Measurements from ENCODE around the gene CKAP5.

The CKAP5 gene

DNA sequence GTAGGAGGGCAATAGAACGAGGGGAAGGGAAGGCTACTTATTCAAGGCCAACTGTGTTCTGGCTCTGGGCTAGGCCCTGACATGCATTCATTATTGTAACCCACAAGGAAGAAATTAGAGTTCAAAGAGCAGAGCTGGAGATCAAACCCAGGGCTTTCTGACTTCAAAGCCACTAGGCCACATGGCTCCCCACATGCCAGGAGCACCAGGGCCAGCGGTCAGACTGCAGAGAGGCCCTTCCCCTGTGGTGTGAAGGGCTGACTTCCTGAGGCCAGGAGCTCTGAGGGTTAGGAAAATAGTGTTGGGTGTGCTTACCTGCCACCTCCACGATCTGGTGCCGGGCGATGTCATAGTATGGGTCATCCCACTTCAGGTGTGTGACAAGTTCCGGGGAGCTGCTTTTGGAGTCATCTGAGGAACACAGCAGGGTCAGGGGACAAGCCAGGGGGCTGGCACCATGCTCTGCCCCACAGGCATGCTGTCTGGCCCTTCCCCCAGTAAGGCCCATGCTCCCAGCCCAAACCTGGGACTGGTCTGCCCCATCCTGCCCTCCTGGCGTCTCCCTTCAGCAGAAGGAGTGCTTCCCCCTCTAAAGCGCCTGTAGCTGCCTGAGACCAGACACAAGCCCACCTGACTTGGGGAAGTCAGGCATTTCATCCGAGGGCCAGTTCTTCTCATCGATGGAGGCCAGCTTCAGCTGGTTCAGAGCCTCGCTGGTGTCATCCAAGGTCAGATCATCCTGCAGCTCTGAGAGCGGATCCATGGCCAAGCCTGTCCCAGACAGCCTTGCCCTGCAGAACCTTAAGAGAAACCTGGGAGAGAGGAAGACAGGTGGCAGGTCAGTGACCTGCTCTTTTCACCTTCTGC, 150.5 kb downstream of the CKAP5 start:
- no peak for DNase-seq

DNA sequence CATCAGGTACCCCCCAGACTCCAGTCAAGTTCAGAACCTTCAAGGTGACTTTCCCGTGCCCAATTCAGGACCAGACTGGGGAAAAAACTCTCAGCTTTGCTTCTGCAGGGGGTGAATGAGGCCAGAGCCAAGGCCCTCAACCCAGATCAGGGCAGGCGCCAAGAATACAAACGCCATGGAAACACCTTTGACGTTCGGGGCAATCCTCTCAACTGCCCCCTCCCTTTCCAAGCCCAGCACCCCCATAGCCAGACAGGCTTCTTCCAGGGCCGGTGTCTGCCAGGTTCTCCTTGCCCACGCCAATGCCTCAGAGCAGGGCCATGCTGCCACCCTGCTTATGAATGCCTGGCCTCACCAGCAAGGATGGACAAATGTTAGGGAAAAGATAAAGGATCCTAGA, 151.5 kb downstream of the CKAP5 start:
- no peak for DNase-seq

DNA sequence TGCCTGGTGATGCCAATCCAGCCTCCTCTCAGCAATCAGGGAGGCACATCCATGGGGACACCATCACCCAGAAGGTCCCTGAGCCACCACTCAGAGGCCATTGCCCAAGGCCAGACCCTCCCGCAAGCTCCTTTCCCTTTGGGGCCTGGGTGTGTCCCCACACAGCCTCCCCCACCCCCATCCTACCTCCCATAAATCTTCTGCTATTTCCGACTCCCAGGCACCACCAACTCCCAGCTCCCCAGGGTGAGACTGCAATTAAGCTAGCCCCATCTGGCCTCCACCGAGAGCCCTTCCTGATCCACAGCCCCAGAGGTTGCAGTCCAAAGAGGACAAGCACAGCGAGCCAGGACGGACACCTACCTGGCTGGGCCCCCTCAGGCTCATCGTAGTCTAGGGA, 152.0 kb downstream of the CKAP5 start:
- DNase-seq = no peak

DNA sequence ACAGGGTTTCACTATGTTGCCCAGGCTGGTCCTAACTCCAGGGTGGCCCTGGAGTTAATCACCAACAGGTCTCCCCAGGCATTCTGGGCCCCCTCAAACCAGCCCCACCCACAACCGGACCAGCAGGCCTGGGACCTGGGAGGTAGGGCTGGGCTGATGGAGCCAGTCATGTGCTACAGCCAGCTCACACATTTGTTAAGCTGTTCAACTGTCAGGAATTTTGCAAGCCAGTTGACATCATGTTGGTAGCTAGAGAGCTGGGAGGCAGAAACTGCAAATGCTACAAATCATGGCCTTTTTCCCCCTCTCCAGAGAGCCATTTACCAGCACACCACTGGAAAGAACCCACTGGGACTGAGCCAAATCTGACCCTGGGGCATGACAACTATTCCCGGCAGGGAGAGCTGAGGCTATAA, 152.5 kb downstream of the CKAP5 start:
- DNase-seq = peak; percentile 22
